Measurements from ENCODE around the gene PKP4. TPM values are rescaled to one million over a fixed set of nuclear protein-coding genes. Genes with fewer than 3 reads are reported as not detected.

Gene PKP4
- total and polyA plus RNA-seq, 2 experiments from 2014 or later: 35.7 to 92.3 TPM

DNA sequence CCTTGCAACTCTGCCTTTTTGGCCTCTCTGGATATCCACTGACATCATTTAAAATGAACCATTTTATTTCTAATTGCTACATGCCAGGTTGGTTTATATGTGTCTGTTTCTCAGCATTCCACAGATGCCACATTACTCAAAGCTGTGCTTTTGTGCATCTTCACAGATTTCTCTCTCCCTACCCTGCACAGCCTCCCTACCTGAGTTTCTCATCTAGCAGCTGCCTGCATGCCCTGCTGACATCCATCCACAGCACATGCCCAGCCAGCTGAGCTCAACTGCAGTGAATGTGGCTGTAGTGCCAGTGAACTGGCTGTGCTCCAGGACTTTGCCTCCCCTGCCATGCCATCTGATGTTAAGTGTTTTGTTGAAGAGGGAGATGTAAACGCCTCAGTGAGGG is 44.5 kb downstream of the PKP4 start:
- no peak for ATAC-seq
- peaks cover 10% of the 10 kb centered on the region for H4K20me1 ChIP-seq (replicated peaks; ENCODE audit: insufficient read depth)

More for the DNA sequence above, 44.5 kb downstream of the PKP4 start:
- Mint-ChIP-seq H3K4me1 (peaks cover 49% of the 10 kb centered on the region), H3K36me3 (ENCODE audit: low read depth) (no peaks in the 10 kb centered on the region; the same call in 2 of the 3 replicates), H3K27ac (no peak overlapping the region), H3K9me3 (no peaks in the 10 kb centered on the region), H3K4me3 (no peak overlapping the region), H3K27me3 (ENCODE audit: insufficient read depth, low read depth, poor library complexity) (no peaks in the 10 kb centered on the region)
- H3K27me3 ChIP-seq (ENCODE audit: insufficient read depth): no peaks in the 10 kb centered on the region
- H3K36me3 ChIP-seq (ENCODE audit: insufficient read depth): no peaks in the 10 kb centered on the region
- no peak overlapping the region for H3K27ac ChIP-seq (ENCODE audit: low read depth)
- no peaks in the 10 kb centered on the region for H3F3A ChIP-seq (replicated peaks; ENCODE audit: low read depth)
- peaks cover 100% of the 10 kb centered on the region for H3K79me2 ChIP-seq (replicated peaks; ENCODE audit: insufficient read depth)
- no peak overlapping the region for H3K4me3 ChIP-seq
- H3K9me2 ChIP-seq (ENCODE audit: insufficient read depth): no peaks in the 10 kb centered on the region
- TF ChIP-seq JUNB (IDR thresholded peaks at IDR 0.05; ENCODE audit: unreplicated experiment): no peak
- no peak for TF ChIP-seq EZH2phosphoT487 (IDR thresholded peaks at IDR 0.05; ENCODE audit: unreplicated experiment)
- no peak for TF ChIP-seq POLR2AphosphoS5 (IDR thresholded peaks at IDR 0.05; ENCODE audit: low read depth)
- TF ChIP-seq, protein P1, sequence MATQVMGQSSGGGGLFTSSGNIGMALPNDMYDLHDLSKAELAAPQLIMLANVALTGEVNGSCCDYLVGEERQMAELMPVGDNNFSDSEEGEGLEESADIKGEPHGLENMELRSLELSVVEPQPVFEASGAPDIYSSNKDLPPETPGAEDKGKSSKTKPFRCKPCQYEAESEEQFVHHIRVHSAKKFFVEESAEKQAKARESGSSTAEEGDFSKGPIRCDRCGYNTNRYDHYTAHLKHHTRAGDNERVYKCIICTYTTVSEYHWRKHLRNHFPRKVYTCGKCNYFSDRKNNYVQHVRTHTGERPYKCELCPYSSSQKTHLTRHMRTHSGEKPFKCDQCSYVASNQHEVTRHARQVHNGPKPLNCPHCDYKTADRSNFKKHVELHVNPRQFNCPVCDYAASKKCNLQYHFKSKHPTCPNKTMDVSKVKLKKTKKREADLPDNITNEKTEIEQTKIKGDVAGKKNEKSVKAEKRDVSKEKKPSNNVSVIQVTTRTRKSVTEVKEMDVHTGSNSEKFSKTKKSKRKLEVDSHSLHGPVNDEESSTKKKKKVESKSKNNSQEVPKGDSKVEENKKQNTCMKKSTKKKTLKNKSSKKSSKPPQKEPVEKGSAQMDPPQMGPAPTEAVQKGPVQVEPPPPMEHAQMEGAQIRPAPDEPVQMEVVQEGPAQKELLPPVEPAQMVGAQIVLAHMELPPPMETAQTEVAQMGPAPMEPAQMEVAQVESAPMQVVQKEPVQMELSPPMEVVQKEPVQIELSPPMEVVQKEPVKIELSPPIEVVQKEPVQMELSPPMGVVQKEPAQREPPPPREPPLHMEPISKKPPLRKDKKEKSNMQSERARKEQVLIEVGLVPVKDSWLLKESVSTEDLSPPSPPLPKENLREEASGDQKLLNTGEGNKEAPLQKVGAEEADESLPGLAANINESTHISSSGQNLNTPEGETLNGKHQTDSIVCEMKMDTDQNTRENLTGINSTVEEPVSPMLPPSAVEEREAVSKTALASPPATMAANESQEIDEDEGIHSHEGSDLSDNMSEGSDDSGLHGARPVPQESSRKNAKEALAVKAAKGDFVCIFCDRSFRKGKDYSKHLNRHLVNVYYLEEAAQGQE (IDR thresholded peaks at IDR 0.05; ENCODE audit: unreplicated experiment): no peak
- TF ChIP-seq, protein P2, sequence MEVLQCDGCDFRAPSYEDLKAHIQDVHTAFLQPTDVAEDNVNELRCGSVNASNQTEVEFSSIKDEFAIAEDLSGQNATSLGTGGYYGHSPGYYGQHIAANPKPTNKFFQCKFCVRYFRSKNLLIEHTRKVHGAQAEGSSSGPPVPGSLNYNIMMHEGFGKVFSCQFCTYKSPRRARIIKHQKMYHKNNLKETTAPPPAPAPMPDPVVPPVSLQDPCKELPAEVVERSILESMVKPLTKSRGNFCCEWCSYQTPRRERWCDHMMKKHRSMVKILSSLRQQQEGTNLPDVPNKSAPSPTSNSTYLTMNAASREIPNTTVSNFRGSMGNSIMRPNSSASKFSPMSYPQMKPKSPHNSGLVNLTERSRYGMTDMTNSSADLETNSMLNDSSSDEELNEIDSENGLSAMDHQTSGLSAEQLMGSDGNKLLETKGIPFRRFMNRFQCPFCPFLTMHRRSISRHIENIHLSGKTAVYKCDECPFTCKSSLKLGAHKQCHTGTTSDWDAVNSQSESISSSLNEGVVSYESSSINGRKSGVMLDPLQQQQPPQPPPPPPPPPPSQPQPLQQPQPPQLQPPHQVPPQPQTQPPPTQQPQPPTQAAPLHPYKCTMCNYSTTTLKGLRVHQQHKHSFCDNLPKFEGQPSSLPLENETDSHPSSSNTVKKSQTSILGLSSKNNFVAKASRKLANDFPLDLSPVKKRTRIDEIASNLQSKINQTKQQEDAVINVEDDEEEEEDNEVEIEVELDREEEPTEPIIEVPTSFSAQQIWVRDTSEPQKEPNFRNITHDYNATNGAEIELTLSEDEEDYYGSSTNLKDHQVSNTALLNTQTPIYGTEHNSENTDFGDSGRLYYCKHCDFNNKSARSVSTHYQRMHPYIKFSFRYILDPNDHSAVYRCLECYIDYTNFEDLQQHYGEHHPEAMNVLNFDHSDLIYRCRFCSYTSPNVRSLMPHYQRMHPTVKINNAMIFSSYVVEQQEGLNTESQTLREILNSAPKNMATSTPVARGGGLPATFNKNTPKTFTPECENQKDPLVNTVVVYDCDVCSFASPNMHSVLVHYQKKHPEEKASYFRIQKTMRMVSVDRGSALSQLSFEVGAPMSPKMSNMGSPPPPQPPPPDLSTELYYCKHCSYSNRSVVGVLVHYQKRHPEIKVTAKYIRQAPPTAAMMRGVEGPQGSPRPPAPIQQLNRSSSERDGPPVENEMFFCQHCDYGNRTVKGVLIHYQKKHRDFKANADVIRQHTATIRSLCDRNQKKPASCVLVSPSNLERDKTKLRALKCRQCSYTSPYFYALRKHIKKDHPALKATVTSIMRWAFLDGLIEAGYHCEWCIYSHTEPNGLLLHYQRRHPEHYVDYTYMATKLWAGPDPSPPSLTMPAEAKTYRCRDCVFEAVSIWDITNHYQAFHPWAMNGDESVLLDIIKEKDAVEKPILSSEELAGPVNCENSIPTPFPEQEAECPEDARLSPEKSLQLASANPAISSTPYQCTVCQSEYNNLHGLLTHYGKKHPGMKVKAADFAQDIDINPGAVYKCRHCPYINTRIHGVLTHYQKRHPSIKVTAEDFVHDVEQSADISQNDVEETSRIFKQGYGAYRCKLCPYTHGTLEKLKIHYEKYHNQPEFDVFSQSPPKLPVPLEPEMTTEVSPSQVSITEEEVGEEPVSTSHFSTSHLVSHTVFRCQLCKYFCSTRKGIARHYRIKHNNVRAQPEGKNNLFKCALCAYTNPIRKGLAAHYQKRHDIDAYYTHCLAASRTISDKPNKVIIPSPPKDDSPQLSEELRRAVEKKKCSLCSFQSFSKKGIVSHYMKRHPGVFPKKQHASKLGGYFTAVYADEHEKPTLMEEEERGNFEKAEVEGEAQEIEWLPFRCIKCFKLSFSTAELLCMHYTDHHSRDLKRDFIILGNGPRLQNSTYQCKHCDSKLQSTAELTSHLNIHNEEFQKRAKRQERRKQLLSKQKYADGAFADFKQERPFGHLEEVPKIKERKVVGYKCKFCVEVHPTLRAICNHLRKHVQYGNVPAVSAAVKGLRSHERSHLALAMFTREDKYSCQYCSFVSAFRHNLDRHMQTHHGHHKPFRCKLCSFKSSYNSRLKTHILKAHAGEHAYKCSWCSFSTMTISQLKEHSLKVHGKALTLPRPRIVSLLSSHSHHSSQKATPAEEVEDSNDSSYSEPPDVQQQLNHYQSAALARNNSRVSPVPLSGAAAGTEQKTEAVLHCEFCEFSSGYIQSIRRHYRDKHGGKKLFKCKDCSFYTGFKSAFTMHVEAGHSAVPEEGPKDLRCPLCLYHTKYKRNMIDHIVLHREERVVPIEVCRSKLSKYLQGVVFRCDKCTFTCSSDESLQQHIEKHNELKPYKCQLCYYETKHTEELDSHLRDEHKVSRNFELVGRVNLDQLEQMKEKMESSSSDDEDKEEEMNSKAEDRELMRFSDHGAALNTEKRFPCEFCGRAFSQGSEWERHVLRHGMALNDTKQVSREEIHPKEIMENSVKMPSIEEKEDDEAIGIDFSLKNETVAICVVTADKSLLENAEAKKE (CRISPR knock-in tag; IDR thresholded peaks at IDR 0.05): no peak
- TF ChIP-seq EZH2 (IDR thresholded peaks at IDR 0.05; ENCODE audit: low read depth, unreplicated experiment): no peak
- TF ChIP-seq, protein P3, sequence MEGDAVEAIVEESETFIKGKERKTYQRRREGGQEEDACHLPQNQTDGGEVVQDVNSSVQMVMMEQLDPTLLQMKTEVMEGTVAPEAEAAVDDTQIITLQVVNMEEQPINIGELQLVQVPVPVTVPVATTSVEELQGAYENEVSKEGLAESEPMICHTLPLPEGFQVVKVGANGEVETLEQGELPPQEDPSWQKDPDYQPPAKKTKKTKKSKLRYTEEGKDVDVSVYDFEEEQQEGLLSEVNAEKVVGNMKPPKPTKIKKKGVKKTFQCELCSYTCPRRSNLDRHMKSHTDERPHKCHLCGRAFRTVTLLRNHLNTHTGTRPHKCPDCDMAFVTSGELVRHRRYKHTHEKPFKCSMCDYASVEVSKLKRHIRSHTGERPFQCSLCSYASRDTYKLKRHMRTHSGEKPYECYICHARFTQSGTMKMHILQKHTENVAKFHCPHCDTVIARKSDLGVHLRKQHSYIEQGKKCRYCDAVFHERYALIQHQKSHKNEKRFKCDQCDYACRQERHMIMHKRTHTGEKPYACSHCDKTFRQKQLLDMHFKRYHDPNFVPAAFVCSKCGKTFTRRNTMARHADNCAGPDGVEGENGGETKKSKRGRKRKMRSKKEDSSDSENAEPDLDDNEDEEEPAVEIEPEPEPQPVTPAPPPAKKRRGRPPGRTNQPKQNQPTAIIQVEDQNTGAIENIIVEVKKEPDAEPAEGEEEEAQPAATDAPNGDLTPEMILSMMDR (conservative IDR thresholded peaks at IDR 0.05; ENCODE audit: low read depth in 2 of 2): no peak
- no peak for TF ChIP-seq STAT1 (IDR thresholded peaks at IDR 0.05; ENCODE audit: unreplicated experiment)
- TF ChIP-seq, protein P4, sequence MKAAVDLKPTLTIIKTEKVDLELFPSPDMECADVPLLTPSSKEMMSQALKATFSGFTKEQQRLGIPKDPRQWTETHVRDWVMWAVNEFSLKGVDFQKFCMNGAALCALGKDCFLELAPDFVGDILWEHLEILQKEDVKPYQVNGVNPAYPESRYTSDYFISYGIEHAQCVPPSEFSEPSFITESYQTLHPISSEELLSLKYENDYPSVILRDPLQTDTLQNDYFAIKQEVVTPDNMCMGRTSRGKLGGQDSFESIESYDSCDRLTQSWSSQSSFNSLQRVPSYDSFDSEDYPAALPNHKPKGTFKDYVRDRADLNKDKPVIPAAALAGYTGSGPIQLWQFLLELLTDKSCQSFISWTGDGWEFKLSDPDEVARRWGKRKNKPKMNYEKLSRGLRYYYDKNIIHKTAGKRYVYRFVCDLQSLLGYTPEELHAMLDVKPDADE (IDR thresholded peaks at IDR 0.05): no peak
- TF ChIP-seq ZNF331 (CRISPR knock-in tag; IDR thresholded peaks at IDR 0.05; ENCODE audit: low read depth): no peak
- no peak for TF ChIP-seq NANOG (IDR thresholded peaks at IDR 0.05; ENCODE audit: borderline replicate concordance)
- TF ChIP-seq CREB1 (CRISPR knock-in tag; IDR thresholded peaks at IDR 0.05; ENCODE audit: low read depth): no peak
- no peak overlapping the region for H2AFZ ChIP-seq
- no peak overlapping the region for H3K4me2 ChIP-seq
- DNase-seq (ENCODE audit: low spot score): no peak
- peaks cover 35% of the 10 kb centered on the region for H3K4me1 ChIP-seq (ENCODE audit: insufficient read depth)
